ENCODE measurements around the gene PDE1A. TPM values are rescaled to one million over a fixed set of nuclear protein-coding genes. Genes with fewer than 3 reads are reported as not detected.

PDE1A gene
- total RNA-seq, 2 donors from 2014 or later, result 4.1 to 6.0 TPM

- Histone ChIP-seq H3K9me3 (no peaks in the 10 kb centered on the region), H3K4me3 (no peak overlapping the region), H3K27me3 (replicated peaks; ENCODE audit: insufficient read depth) (no peaks in the 10 kb centered on the region), H3K27ac (no peak overlapping the region), H3K4me1 (replicated peaks) (no peaks in the 10 kb centered on the region), H3K36me3 (no peaks in the 10 kb centered on the region)
- no peak for TF ChIP-seq POLR2A (IDR thresholded peaks at IDR 0.05)
- TF ChIP-seq CTCF (IDR thresholded peaks at IDR 0.05), result no peak
- no peak for TF ChIP-seq POLR2AphosphoS5 (IDR thresholded peaks at IDR 0.05)
- intact Hi-C loops (cut with DNase I), result no loop called here
- no peak for DNase-seq (ENCODE audit: low spot score)
- 83% methylated on average over 3 of the region's 3 CpGs for WGBS
Observed at GRCh38 chr2:182358601-182359000, 68.2 kb downstream of the PDE1A start.

- no peak for DNase-seq (ENCODE audit: low spot score)
- Histone ChIP-seq H3K27ac (no peak overlapping the region), H3K9me3 (no peaks in the 10 kb centered on the region), H3K36me3 (no peaks in the 10 kb centered on the region), H3K27me3 (replicated peaks; ENCODE audit: insufficient read depth) (no peaks in the 10 kb centered on the region), H3K4me3 (no peak overlapping the region), H3K4me1 (replicated peaks) (no peaks in the 10 kb centered on the region)
- WGBS, result 78% methylated on average over 1 of the region's 1 CpG
- TF ChIP-seq POLR2AphosphoS5 (IDR thresholded peaks at IDR 0.05), result no peak
- TF ChIP-seq POLR2A (IDR thresholded peaks at IDR 0.05), result no peak
- no peak for TF ChIP-seq CTCF (IDR thresholded peaks at IDR 0.05)
- intact Hi-C loops (cut with DNase I), result no loop called here
Observed at GRCh38 chr2:182355815-182356214, 71.0 kb downstream of the PDE1A start.

GRCh38 chr2:182351427-182351826, 75.4 kb downstream of the PDE1A start:
- intact Hi-C loops (cut with DNase I), result no loop called here
- no peaks in the 10 kb centered on the region for H3K27me3 ChIP-seq (replicated peaks; ENCODE audit: insufficient read depth)
- no peaks in the 10 kb centered on the region for H3K36me3 ChIP-seq
- no peak for TF ChIP-seq POLR2A (IDR thresholded peaks at IDR 0.05)
- no peak for TF ChIP-seq CTCF (IDR thresholded peaks at IDR 0.05)
- TF ChIP-seq POLR2AphosphoS5 (IDR thresholded peaks at IDR 0.05), result no peak
- no peak for DNase-seq (ENCODE audit: low spot score)
- WGBS, result 93% methylated on average over 4 of the region's 4 CpGs
- H3K9me3 ChIP-seq, result no peaks in the 10 kb centered on the region
- no peak overlapping the region for H3K27ac ChIP-seq
- no peaks in the 10 kb centered on the region for H3K4me1 ChIP-seq (replicated peaks)
- H3K4me3 ChIP-seq, result no peak overlapping the region

- no peak for DNase-seq (ENCODE audit: low spot score)
- Histone ChIP-seq H3K27me3 (replicated peaks; ENCODE audit: insufficient read depth) (no peaks in the 10 kb centered on the region), H3K4me3 (no peak overlapping the region), H3K9me3 (no peaks in the 10 kb centered on the region), H3K4me1 (replicated peaks) (no peaks in the 10 kb centered on the region), H3K27ac (no peak overlapping the region), H3K36me3 (no peaks in the 10 kb centered on the region)
- WGBS, result 63% methylated on average over 2 of the region's 2 CpGs
- TF ChIP-seq POLR2AphosphoS5 (IDR thresholded peaks at IDR 0.05), result no peak
- TF ChIP-seq POLR2A (IDR thresholded peaks at IDR 0.05), result no peak
- no peak for TF ChIP-seq CTCF (IDR thresholded peaks at IDR 0.05)
- intact Hi-C loops (cut with DNase I), result no loop called here
Observed at GRCh38 chr2:182349268-182349667, 77.6 kb downstream of the PDE1A start.

- intact Hi-C loops (cut with DNase I), result no loop called here
- no peaks in the 10 kb centered on the region for H3K9me3 ChIP-seq
- H3K4me3 ChIP-seq, result no peak overlapping the region
- H3K36me3 ChIP-seq, result no peaks in the 10 kb centered on the region
- no peaks in the 10 kb centered on the region for H3K4me1 ChIP-seq (replicated peaks)
- TF ChIP-seq CTCF (IDR thresholded peaks at IDR 0.05) (no peak), POLR2AphosphoS5 (IDR thresholded peaks at IDR 0.05) (no peak), POLR2A (IDR thresholded peaks at IDR 0.05) (no peak)
- WGBS, result 92% methylated on average over 3 of the region's 3 CpGs
- H3K27ac ChIP-seq, result no peak overlapping the region
- H3K27me3 ChIP-seq (replicated peaks; ENCODE audit: insufficient read depth), result no peaks in the 10 kb centered on the region
- no peak for DNase-seq (ENCODE audit: low spot score)
Observed at GRCh38 chr2:182345384-182345783, 81.5 kb downstream of the PDE1A start.

All from prostate gland (tissue), 2 donors.